NCI-H1694 (cell line): ENCODE results near the gene BCL6.
"Not testable (repeated sequence)": the region's sequence is repeated elsewhere in the genome, so short reads cannot be mapped to it uniquely, and the experiment has no call there.

Source experiments
- DNase-seq: peaks from one replicate; lab custom pipeline; 2025; lab: John Stamatoyannopoulos, UW

Gene BCL6

DNA sequence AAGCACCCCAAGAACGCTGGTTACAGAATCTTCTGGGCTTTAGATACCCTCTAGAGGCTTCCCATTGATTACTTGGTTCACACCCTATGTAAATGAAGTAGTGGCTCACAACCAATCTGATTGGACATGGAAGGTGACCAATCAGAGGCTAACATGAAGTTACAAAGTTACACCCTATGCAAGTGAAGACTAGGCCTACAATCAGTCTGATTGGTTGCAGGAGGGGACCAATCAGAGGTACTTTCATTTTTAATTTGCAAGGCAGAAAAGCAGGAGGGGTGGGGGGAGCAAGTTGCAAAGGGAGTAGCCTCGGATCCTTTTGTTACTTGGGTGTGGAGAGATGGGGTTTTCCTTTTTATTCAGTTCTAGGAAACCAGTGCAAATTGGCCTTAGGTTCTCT is 31.8 kb downstream of the BCL6 start:
- no peak for DNase-seq

- DNase-seq, result no peak
Observed at GRCh38 chr3:187709155-187709554, 36.1 kb downstream of the BCL6 start.

- DNase-seq, result no peak
Observed at GRCh38 chr3:187708696-187709095, 36.6 kb downstream of the BCL6 start.

- DNase-seq, result no peak
Observed at GRCh38 chr3:187706971-187707370, 38.3 kb downstream of the BCL6 start.

GRCh38 chr3:187705164-187705563 is 40.1 kb downstream of the BCL6 start:
- DNase-seq, result no peak

- DNase-seq, result no peak
Observed at GRCh38 chr3:187702507-187703033, 42.7 kb downstream of the BCL6 start, which contains the start of gene RTP2. RTP2 (minus strand) TSS chr3:187702557; CDS start chr3:187702128, 429 bp downstream.

DNA sequence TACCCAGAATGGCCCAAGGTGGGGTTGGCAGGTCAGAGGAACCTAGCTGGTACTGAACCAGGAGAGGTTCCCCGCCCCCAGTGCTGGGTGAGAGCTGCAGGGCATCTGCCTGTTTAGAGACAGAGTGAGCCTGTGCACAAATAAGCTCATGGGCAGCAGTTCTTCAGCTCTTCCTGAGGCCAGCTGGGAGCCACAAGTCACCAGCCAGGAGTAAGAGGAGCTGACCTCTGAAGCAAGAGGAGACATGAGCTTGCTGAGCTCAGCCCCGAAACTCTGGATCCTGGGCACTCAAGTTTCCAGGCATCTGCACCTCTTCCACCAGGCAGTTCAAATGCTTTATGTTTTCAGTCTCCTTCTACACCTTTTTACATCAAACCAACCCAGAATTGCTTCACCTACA is 45.0 kb downstream of the BCL6 start:
- DNase-seq, result no peak

GRCh38 chr3:187698499-187699399 is 46.5 kb downstream of the BCL6 start:
- DNase-seq, result no peak

DNA sequence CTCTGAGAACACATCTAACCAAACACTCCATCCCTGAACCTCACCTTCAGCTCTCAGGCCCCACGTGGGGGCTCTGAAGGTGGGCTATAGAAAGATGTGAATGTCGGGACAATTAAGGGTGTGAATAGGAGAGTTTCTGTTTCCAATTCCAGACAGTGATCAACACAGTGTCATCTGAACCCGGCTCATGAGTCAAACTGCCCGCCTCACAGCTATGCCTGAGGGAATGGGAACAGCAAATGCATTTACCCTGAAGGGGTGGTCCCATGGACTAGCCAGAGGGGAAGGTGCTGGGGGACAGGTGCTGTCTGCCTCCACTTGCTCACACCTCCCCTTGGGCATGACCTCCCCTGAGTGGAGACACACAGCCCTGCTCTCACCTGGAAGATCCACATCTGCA is 49.2 kb downstream of the BCL6 start:
- DNase-seq, result no peak

- DNase-seq, result no peak
Observed at GRCh38 chr3:187695449-187695848, 49.8 kb downstream of the BCL6 start.

DNA sequence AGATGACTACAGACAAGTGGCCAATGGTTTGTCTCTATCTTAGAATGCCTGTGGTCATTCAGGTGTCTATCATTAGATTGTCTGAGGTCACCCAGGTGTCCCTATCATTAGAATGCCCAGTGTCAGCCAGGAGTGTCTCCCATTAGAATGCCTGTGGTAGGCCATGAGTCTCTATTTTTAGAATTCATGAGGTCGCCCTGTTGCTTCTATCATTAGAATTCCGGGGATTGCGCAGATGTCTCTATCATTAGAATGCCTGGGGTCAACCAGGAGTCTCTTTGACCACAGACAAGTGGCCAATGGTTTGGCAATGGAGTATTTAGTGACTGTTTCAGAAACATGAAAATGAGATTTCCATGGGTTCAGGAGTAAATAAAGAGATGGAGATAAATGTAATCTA is 50.5 kb downstream of the BCL6 start:
- DNase-seq, result no peak

DNA sequence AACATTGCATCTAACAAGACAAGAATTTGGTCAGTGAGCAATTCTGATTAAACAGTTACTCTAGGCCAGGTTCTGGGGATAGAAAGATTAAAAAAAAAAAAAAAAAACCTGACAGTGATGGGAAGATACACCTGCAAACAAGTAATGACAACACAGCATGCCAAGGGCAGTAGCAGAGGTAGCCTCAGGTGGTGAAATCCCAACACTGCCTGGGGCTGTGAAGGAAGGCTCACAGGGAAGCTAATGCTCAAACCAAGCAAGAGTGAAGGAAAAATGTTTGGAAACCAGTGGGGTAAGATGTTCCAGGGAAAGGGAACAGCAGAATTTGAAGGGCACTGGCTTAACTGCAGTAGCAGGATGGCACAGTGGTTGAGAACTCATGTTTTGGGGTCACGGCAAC is 51.8 kb downstream of the BCL6 start:
- no peak for DNase-seq

DNA sequence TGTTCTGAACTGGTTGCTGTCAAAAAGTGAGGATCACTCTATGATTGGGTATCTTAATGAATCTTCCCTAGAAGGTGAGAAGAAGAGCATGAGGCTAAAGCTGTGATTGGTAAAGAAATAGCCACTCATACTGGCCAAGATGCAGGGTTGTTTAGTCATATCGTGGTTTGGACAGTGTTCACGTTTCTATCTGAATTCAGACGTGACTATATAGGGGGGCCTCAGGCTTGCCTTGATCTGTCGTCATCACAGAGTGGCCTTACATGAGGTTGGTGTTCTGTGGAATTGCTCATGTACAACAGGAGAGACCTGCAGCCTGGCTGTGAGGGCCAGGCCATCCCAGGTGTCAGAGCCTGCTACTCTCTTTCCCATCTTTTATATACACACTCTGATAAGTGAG is 55.3 kb downstream of the BCL6 start:
- DNase-seq, result no peak

DNA sequence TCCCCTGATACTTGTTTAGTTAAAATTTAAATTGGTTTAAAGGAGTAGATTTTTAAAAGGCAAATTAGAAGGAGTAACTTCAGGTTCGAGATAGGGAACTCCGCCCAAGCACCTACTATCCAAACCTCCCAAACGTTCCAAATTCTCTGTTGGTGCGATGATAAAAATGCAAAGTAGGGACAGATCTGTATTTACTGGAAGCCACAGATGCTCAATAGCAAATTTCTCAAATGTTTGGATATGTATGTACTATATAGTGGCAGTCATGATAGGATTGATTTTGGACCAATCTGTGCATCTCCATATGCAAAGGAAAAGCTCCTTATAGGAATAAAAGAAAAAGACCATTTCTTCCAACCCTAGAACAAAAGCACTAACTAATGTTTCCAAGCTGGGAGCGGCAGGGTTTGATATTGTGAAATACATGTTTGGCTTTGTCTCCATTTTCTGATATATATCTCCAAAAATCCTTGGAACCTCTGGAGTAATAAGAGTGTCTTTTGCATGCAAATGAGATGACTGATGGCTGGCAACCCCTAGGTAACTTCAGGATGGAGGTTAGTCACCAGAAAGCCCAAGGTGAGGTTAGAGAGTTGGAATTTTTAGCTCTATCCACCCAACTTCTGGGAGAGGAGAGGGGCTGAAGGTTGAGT is 58.5 kb downstream of the BCL6 start:
- DNase-seq, result no peak

- DNase-seq, result no peak
Observed at GRCh38 chr3:187685948-187686347, 59.3 kb downstream of the BCL6 start.

GRCh38 chr3:187684880-187685279 is 60.4 kb downstream of the BCL6 start:
- DNase-seq, result no peak

DNA sequence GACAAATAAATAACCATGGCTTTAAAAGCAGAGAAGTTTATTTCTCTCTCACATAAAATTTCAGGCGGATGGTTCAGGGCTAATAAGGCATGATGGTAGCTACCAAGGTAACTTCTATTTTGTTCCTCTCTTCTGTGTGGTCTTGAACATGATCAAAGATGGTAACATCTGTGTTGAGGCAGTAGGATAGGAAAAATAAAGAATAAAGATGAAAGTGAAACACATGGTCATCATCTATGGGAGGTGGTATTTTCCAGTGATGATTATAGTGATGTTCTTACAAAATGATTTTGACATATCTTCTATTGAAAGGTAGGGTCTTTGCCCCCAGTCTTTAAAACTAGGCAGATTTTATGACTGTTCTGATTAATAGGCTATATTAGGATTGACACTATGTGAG is 60.8 kb downstream of the BCL6 start:
- DNase-seq, result no peak

- not testable (repeated sequence) for DNase-seq
Observed at GRCh38 chr3:187681756-187682155, 63.5 kb downstream of the BCL6 start.

- DNase-seq, result peak; percentile 51
Observed at GRCh38 chr3:187679638-187680396, 65.5 kb downstream of the BCL6 start.

- peak; percentile 26 for DNase-seq
Observed at GRCh38 chr3:187678726-187679268, 66.5 kb downstream of the BCL6 start.

GRCh38 chr3:187677604-187678003 is 67.7 kb downstream of the BCL6 start:
- no peak for DNase-seq

- no peak for DNase-seq
Observed at GRCh38 chr3:187673012-187673411, 72.3 kb downstream of the BCL6 start.
